Caco-2 (cell line): ENCODE results near the gene RUNX2. TPM values are rescaled to one million over a fixed set of nuclear protein-coding genes. Genes with fewer than 3 reads are reported as not detected.

Source experiments
- BruUV-seq: library from RNA; stranded (reverse); fragments of 400-500 nt; replicated peaks from 2 replicates; lab custom pipeline; 2021; lab: Mats Ljungman, UMichigan
- CTCF ChIA-PET: fragments of 300-600 bp; sonication (Branson Sonifier 250); formaldehyde crosslinking; loops from one replicate; lab custom pipeline; 2022; ENCODE audit warnings: antibody characterized with exemption; lab: Charles Lee
- POLR2A ChIA-PET: fragments of 300-600 bp; sonication (Branson Sonifier 250); formaldehyde crosslinking; loops from one replicate; lab custom pipeline; 2022; ENCODE audit warnings: antibody characterized with exemption; lab: Charles Lee
- DNase-seq, 2 experiments: peaks; one replicate each; pipeline versions ENCODE4 v3.0.0 to v3.0.0-alpha.2; 2020 to 2022
- H3K27me3 ChIP-seq: replicated peaks from 2 replicates; pipeline ENCODE4 v1.6.0; 2011; ENCODE audit warnings: low read length; ENCODE audit not compliant: control insufficient read depth, insufficient read depth
- H3K36me3 ChIP-seq: 2 replicates; pipeline ENCODE4 v1.5.1; 2011; ENCODE audit warnings: low read length; ENCODE audit not compliant: control insufficient read depth, insufficient read depth
- H3K4me1 ChIP-seq: fragments of 250-450 bp; sonication (Bioruptor Pico); 2 replicates; pipeline ENCODE4 v1.5.1; 2020; ENCODE audit warnings: mild to moderate bottlenecking
- H3K4me3 ChIP-seq: 2 replicates; pipeline ENCODE4 v1.5.1; 2011; ENCODE audit warnings: low read depth, mild to moderate bottlenecking, control low read depth, low read length
- H3K9me3 ChIP-seq: fragments of 250-450 bp; sonication (Bioruptor Pico); 2 replicates; pipeline ENCODE4 v1.5.1; 2020; ENCODE audit warnings: mild to moderate bottlenecking, moderate library complexity
- H3K27ac Mint-ChIP-seq: one replicate; pipeline ENCODE4 v1.8.0; 2022; ENCODE audit warnings: mixed read lengths; ENCODE audit not compliant: unreplicated experiment
- H3K27me3 Mint-ChIP-seq: one replicate; pipeline ENCODE4 v1.8.0; 2022; ENCODE audit warnings: mixed read lengths; ENCODE audit not compliant: insufficient read depth, unreplicated experiment
- H3K36me3 Mint-ChIP-seq: one replicate; pipeline ENCODE4 v1.8.0; 2022; ENCODE audit warnings: mild to moderate bottlenecking, mixed read lengths; ENCODE audit not compliant: insufficient read depth, unreplicated experiment
- H3K4me1 Mint-ChIP-seq: one replicate; pipeline ENCODE4 v1.8.0; 2022; ENCODE audit warnings: low read depth, mixed read lengths; ENCODE audit not compliant: unreplicated experiment
- H3K4me3 Mint-ChIP-seq: one replicate; pipeline ENCODE4 v1.8.0; 2022; ENCODE audit warnings: mild to moderate bottlenecking, moderate library complexity, mixed read lengths; ENCODE audit not compliant: unreplicated experiment
- H3K9me3 Mint-ChIP-seq: one replicate; pipeline ENCODE4 v1.8.0; 2022; ENCODE audit warnings: mixed read lengths; ENCODE audit not compliant: unreplicated experiment
- CTCF ChIP-seq, 2 experiments: fragments of 200-600 bp in 1 of 2; IDR thresholded peaks; 1 replicate in 1 of 2; 2 replicates in 1 of 2; pipeline versions ENCODE4 v1.5.1 to v1.8.0; 2011 to 2022; ENCODE audit warnings: antibody characterized with exemption in 1 of 2, control low read depth in 1 of 2, inconsistent platforms in 1 of 2, low read depth in 1 of 2, low read length in 1 of 2, mild to moderate bottlenecking in 1 of 2, moderate library complexity in 1 of 2; ENCODE audit not compliant: insufficient read depth in 1 of 2, severe bottlenecking in 1 of 2, unreplicated experiment in 1 of 2
- intact Hi-C: fragments of 100-400 bp; cut with micrococcal nuclease; formaldehyde crosslinking; loops from one replicate; pipeline ENCODE4 v1.10.0; 2022; ENCODE audit not compliant: unreplicated experiment
- total RNA-seq: library from RNA; stranded (reverse); gene quantifications from 2 replicates; pipeline ENCODE4 v1.2.3, GENCODE V29; 2022

Gene RUNX2
- total RNA-seq, 1 experiment from 2014 or later, result not detected

- no peak for TF ChIP-seq CTCF (IDR thresholded peaks at IDR 0.05; ENCODE audit: insufficient read depth in 1 of 2, low read depth in 1 of 2, low read length in 1 of 2, severe bottlenecking in 1 of 2, unreplicated experiment in 1 of 2)
- H3K4me3 Mint-ChIP-seq, result no peak overlapping the region
- no peaks in the 10 kb centered on the region for H3K36me3 Mint-ChIP-seq
- Histone ChIP-seq H3K36me3 (no peaks in the 10 kb centered on the region), H3K4me1 (no peaks in the 10 kb centered on the region), H3K4me3 (no peak overlapping the region), H3K27me3 (no peaks in the 10 kb centered on the region), H3K9me3 (no peaks in the 10 kb centered on the region)
- ChIA-PET CTCF (no interaction called here), POLR2A (no interaction called here)
- no peaks in the 10 kb centered on the region for H3K9me3 Mint-ChIP-seq
- no peak for DNase-seq
- no peaks in the 10 kb centered on the region for H3K4me1 Mint-ChIP-seq
- no TSS peak for BruUV-seq
- intact Hi-C loops, result no loop called here
- H3K27ac Mint-ChIP-seq, result no peak overlapping the region
- H3K27me3 Mint-ChIP-seq, result no peaks in the 10 kb centered on the region
Measured at GRCh38 chr6:45430590-45431202, 102.6 kb downstream of the RUNX2 start.

GRCh38 chr6:45431317-45432065 is 103.4 kb downstream of the RUNX2 start:
- ChIA-PET POLR2A (no interaction called here), CTCF (no interaction called here)
- Histone ChIP-seq H3K4me1 (no peaks in the 10 kb centered on the region), H3K4me3 (no peak overlapping the region), H3K36me3 (no peaks in the 10 kb centered on the region), H3K9me3 (no peaks in the 10 kb centered on the region), H3K27me3 (no peaks in the 10 kb centered on the region)
- Mint-ChIP-seq H3K4me1 (no peaks in the 10 kb centered on the region), H3K36me3 (no peaks in the 10 kb centered on the region), H3K27ac (no peak overlapping the region), H3K9me3 (no peaks in the 10 kb centered on the region), H3K27me3 (no peaks in the 10 kb centered on the region), H3K4me3 (no peak overlapping the region)
- BruUV-seq, result no TSS peak
- no peak for TF ChIP-seq CTCF (IDR thresholded peaks at IDR 0.05; ENCODE audit: insufficient read depth in 1 of 2, low read depth in 1 of 2, low read length in 1 of 2, severe bottlenecking in 1 of 2, unreplicated experiment in 1 of 2)
- intact Hi-C loops, result no loop called here
- no peak for DNase-seq

- no TSS peak for BruUV-seq
- intact Hi-C loops, result no loop called here
- POLR2A ChIA-PET, result no interaction called here
- CTCF ChIA-PET, result no interaction called here
- Histone ChIP-seq H3K9me3 (no peaks in the 10 kb centered on the region), H3K36me3 (no peaks in the 10 kb centered on the region), H3K27me3 (no peaks in the 10 kb centered on the region; the same call in none of the 2 replicates), H3K4me1 (no peaks in the 10 kb centered on the region), H3K4me3 (no peak overlapping the region)
- no peaks in the 10 kb centered on the region for H3K4me1 Mint-ChIP-seq
- H3K27ac Mint-ChIP-seq, result no peak overlapping the region
- no peak overlapping the region for H3K4me3 Mint-ChIP-seq
- H3K9me3 Mint-ChIP-seq, result no peaks in the 10 kb centered on the region
- no peak for TF ChIP-seq CTCF (IDR thresholded peaks at IDR 0.05; ENCODE audit: insufficient read depth in 1 of 2, low read depth in 1 of 2, low read length in 1 of 2, severe bottlenecking in 1 of 2, unreplicated experiment in 1 of 2)
- no peaks in the 10 kb centered on the region for H3K27me3 Mint-ChIP-seq
- no peaks in the 10 kb centered on the region for H3K36me3 Mint-ChIP-seq
- no peak for DNase-seq
Measured at GRCh38 chr6:45432977-45433376, 104.8 kb downstream of the RUNX2 start.
